ENCODE measurements around the gene WBP2NL.

DNA sequence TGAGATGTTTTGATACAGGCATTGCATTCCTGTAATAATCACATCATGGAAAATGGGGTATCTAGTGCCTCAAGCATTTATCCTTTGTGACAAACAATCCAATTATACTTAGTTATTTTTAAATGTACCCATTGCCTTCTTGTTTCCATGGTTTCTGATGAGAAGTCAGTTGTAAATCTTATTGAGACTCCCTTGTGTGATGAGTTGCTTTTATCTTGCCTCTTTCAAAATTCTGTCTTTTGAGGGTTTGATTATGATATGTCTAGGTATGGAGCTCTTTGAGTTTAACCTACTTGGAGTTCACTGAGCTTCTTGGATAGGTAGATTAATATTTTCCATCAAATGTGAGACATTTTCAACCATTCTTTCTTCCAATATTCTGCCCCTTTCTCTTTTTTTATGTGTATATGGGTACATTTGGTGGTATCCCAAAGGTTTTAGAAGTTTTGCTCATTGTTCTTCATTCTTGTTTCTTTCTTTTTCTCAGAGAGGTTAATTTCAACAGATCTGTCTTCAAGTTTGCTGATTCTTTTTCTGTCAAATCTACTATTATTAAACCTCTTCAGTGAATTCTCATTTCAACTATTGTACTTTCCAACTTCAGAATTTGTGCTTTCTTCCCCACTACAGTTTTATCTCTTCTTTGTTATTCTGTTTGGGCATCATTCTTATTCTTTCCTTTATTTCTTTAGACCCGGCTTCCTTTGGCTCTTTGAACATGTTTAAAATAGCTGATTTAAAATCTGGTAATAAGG lies 58.3 kb downstream of the WBP2NL start:
- TF ChIP-seq USF1 (IDR thresholded peaks at IDR 0.05) (no peak), TAF1 (IDR thresholded peaks at IDR 0.05; ENCODE audit: low read depth) (no peak), CEBPB (IDR thresholded peaks at IDR 0.05) (no peak), REST (IDR thresholded peaks at IDR 0.05; ENCODE audit: low read depth) (no peak), TCF12 (IDR thresholded peaks at IDR 0.05; ENCODE audit: low read depth) (no peak), EGR1 (IDR thresholded peaks at IDR 0.05) (no peak), RAD21 (IDR thresholded peaks at IDR 0.05; ENCODE audit: low read depth) (no peak)
- TF ChIP-seq, protein P1, sequence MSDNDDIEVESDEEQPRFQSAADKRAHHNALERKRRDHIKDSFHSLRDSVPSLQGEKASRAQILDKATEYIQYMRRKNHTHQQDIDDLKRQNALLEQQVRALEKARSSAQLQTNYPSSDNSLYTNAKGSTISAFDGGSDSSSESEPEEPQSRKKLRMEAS (IDR thresholded peaks at IDR 0.05) = no peak

All from Ishikawa (cell line).